Measurements from ENCODE around the gene CDH16.
"Not testable (repeated sequence)": the region's sequence is repeated elsewhere in the genome, so short reads cannot be mapped to it uniquely, and the experiment has no call there.

Gene CDH16

DNA sequence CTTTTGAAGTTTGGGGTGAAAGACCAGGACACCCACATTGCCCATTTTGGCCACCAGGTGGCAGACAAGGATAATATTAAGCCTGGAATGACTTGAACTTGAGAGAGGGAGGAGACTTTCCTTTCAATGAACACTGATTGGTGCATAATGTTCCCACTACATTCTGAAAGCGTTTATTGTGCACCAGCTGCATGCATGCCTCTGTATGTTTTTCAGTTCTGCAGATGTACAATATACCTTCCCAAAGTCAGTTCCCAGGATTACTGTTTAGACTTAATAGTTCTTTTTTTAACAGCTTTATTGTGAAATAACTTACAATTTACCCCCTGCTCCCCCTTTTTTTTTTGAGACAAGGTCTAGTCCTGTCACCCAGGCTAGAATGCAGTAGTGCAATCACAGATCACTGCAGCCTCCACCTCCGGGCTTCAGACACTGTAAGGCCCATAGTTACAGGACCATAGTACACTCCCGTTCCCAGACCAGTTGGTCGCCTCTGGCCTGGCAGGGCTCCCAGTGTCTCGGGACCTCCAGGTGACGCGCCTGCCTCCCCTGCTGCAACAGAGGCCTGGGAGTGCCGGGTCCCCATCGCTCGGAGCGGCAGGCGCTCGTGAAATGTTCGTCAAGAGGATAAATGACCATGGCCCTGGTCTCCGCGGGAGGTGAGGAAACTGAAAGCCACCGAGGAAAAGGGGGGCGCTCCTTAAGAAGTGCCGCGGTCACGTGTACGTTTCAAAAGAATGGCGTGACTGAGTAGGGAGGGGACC is 28.8 kb upstream of the CDH16 start:
- peak; percentile 29 to 72 (median 65) for DNase-seq

DNA sequence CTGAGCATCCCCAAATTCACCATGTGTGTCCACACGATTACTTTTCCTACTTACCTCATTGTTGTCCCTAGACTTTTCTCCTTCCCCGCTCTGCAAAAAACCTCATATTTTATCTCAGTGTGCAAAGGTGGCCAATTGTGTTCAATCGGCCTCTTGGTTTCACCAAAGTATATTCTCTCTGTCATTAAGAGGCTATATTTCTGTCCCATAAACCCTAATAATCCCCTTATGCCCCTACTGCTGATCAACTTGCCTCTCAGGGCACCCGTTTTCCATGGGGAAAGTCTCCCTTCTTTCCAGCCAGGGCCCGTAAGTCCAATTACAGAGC is 28.3 kb upstream of the CDH16 start:
- DNase-seq = no peak

DNA sequence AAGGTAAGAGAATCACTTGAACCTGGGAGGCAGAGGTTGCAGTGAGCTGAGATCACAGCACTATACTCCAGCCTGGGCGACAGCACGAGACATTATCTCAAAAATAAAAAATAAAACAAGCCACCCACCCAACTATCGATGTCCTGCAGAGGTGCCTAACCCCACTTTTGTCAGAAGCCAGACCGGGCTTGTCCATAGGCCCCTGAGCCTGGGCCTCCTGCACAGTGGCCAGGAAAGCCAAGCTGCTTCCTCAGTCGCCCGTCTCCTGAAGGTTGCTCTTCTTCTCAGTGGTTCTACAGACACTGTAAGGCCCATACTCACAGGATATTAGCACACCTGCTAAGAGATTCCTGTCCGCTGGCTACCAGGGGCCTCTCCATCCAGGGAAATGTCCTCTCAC is 27.9 kb upstream of the CDH16 start:
- DNase-seq = no peak

DNA sequence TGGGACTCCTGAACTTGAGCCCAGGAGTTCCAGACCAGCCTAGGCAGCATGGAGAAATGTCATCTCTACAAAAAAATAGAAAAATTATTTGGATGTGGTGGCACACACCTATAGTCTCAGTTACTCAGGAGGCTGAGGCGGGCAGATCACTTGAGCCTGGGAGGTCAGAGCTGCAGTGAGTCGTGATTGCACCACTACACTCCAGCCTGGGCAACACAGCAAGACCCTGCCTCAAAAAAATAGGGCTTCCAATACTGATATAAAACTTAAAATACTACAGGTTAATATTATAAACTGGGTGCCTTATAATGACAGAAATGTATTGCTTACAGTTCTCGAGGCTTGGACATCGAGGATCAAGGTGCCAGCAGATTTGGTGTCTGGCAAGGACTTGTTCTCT is 27.3 kb upstream of the CDH16 start:
- DNase-seq = no peak

DNA sequence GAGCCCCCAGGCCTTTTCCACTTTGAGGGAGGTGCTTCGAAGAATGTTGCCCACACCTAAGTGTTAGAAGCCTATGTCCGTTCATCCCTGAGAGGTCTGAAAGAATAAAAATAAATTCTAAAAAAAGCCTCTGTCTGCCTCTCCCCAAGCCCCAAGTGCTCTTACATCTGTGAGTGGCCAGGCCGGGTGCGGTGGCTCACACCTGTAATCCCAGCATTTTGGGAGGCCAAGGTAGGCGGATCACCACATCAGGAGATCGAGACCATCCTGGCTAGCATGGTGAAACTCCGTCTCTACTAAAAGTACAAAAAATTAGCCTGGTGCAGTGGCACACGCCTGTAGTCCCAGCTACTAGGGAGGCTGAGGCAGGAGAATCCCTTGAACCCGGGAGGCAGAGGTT is 26.3 kb upstream of the CDH16 start:
- not testable (repeated sequence) for DNase-seq

DNA sequence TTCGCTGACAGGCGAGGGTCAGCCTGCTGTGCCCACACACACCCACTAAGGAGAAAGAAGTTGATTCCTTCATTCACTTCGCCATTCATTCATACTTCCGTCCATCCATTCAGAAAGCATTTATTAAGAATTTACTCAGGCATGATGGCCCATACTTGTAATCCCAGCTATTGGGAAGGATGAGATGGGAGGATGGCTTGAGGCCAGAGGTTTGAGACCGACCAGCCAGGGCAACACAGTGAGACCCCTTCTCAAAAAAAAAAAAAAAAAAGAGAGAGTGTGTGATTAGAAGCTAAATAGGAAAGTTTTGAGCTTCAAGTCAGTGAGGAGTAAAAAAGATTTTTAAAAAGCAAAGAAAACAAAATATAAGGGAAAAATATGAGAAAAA is 25.4 kb upstream of the CDH16 start:
- DNase-seq = no peak

DNA sequence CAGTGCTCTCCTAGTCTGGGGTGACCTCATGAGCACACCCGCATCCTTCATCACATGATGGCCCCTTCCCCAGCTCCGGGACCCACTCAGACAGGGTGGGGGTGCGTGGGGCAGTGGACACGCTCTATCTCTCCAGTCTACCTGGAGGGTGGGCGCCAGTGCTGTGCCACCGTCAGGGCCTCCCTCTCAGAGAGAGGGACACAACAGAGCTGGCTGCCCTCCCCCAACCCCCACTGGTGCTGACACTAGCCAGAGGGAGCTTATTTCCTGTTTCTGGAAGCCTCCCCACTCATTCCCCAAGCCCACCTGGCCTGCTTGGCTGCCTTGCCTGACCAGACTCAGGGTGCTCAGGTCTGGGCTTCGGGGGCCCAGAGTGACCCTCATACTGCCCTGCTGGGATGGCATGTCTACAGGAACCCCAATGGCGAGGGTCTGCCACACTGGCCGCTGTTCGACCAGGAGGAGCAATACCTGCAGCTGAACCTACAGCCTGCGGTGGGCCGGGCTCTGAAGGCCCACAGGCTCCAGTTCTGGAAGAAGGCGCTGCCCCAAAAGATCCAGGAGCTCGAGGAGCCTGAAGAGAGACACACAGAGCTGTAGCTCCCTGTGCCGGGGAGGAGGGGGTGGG is 24.9 kb upstream of the CDH16 start:
- DNase-seq = no peak

DNA sequence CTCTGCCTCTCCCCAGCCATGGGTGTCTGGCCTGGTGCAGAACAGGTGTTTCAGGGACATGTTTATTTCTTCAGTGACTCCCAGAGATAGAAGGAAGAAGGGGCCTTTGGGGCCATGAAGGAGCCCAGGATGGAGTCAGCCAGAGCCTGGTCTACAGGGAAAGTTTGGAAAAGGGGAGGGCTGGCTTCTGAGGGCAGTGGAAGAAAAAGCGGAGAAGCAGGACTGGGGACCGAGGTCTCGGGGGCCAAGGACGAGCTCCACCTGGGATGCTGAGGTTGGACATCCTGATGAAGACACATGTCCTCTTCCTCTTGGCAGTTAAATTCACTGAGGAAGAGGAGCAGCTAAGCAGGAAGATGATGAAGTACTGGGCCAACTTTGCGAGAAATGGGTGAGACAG is 24.3 kb upstream of the CDH16 start:
- no peak for DNase-seq

DNA sequence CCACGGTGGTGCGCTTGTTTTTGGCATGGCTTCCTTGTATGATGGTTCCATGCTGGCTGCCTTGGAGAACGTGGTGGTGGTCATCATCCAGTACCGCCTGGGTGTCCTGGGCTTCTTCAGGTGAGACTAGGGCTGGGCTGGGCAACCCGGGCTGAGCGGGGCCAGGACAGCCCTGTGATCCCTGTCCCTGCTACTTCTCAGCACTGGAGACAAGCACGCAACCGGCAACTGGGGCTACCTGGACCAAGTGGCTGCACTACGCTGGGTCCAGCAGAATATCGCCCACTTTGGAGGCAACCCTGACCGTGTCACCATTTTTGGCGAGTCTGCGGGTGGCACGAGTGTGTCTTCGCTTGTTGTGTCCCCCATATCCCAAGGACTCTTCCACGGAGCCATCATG is 21.6 kb upstream of the CDH16 start:
- no peak for DNase-seq

DNA sequence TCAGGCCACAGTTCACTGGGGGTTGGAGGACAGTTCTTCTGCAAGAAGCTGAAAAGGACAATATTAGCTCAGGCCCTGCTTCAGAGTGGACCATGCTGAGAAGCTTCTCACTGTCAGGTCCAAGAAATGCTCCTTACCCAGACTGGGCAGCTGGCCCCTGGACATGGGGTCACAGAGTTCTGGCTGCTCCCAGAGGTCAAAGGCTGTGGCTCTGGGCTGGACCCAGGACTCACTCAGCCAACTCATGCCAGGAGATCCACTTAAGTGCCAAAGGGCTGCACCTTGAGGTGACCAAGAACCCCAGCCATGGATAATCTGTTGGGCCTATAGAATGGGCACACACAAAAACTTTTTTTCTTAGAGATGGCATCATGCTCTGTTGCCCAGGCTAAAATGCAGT is 20.7 kb upstream of the CDH16 start:
- DNase-seq = no peak

DNA sequence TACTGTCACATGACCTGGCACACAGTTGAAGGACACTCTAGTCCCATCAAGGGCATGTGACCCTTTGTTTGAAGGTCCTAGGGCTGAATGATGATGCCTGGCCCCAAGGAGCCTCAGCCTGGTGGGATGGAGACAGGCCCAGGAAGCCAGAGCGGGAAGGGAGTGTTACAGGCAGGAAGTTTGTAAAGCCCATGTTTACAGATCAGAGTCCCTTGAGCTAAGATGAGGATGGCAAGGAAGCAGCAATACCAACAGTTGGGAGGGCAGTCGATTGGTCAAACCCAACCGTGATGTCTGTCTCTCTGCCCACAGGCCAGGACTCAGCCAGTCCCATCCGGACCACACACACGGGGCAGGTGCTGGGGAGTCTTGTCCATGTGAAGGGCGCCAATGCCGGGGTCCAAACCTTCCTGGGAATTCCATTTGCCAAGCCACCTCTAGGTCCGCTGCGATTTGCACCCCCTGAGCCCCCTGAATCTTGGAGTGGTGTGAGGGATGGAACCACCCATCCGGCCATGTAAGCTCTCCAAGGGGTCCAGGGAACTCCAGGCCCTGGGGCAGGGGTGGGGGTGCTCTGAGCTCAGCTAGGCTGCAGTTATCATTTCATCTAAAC is 19.1 kb upstream of the CDH16 start:
- no peak for DNase-seq

DNA sequence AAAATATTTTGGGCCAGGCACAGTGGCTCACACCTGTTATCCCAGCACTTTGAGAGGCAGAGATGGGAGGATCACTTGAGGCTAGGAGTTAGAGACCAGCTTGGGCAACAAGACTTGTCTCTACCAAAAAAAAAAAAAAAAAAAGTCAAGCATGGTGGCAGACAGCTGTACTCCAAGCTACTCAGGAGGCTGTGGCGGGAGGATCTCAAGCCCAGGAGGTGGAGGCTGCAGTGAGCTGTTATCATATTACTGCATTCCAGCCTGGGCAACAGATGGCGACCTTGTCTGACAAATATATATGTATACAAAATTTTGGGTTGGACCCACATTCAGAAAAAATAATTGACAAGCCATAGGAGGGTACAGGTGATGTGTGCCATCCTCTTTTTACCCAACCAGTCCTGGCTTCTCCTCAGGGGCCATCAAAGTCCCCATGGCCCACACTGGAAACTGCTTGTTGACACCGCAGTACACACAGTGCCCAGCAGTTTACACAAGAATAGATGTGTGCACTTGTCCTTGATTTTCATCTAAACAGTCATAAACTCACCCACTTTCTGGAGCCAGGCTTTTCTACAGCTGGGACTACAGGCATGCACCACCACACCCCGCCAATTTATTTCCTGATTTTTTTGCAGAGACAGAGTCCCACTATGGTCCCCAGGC is 18.3 kb upstream of the CDH16 start:
- DNase-seq = no peak

DNA sequence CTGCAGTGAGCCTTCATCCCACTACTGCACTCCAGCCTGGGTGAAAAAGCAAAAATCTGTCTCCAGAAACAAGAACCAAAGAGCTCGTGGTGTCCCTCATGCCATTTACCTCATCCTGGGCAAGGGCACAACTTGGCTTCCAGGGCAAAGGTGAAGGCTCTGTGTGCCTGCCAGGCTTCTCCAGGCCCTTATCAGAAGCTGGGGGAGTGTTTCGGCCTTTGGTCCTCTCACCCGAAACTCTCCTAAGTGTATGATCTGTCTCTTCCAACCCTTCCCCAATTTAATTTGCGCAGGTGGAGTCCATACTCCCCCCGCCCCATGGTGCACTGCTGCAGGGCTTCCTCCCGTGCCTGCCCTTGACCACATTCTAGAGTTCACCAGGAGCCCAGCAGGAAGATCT is 17.8 kb upstream of the CDH16 start:
- no peak for DNase-seq

DNA sequence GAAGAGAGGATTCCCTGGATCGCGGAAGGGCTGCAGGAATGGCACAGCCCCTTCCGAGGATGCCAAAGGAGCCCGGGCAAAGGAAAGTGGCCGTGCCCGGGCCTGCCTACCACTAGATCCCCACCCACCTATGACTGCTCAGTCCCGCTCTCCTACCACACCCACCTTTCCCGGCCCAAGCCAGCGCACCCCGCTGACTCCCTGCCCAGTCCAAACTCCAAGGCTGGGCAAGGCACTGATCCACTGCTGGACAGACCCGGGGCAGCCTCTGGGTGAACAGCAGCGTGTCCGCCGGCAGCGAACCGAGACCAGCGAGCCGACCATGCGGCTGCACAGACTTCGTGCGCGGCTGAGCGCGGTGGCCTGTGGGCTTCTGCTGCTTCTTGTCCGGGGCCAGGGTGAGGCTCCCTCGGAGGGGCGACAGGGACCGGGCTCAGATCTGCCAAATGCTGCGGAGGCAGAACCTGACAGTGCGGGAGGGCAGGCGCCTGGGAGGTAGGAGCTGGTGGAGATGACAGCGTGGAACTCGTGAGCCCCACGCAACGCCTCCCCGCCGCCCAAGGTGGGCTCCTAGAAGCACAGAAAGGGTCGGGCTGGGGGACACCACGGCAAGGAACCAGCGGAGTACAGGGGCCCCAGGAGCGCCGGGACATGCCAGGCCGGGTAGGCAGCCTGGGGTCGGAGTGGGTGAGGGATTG is 16.8 kb upstream of the CDH16 start, which contains the start of gene CES2:
Gene CES2, plus strand, starts transcription at position 203 of the 698 bp plus-strand sequence. Its CDS starts 120 bp downstream, at position 323.
- DNase-seq = no peak

DNA sequence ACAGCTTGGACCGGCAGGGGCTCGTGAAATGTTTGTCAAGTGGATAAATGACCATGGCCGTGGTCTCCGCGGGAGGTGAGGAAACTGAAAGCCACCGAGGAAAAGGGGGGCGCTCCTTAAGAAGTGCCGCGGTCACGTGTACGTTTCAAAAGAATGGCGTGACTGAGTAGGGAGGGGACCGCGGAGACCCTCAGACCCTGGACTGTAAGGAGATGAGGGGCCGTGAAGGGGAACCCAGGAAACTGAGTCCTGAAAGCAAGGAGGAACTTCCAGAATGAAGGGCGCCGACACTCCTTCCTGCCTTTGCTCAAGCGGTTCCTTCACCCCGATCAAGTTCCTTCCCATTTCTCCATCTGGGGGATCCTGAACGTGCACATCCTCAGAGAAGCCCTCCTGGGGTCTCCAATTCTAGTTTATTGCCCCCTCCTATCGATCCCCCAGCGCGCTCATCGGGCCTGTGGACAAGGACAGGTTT is 16.2 kb upstream of the CDH16 start:
- DNase-seq = not testable (repeated sequence)

DNA sequence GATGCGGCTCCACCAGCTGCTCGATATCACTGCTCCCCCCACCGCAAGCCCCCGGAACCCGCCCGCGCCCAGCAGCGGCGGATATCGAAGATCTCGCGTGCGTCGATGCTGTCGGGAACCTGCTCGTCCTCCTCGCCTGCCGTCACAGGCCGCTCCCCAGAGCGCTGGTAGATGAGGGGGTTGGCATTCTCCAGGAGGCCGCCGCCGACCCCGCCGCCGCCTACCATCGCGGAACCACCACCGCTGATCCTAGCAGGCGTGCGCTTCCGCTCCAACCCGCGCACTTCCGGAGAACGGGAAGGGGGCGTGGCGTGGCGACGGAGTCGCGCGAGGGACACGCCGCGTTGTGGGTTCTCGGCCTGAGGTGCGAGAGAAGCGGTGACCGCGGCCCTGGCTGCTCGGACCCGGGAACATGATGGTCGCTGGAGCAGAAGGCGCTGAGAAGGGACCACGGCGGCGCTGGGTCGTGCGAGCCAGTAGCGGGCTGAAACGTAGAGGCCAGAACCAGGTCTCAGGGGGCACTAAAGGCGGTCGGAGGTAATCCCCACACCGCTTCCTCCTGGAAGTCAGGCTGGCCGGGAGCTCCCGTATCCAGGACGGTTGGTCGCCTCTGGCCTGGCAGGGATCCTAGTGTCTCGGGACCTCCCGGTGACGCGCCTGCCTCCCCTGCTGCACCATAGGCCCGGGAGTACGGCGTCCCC is 15.6 kb upstream of the CDH16 start, which contains the start of gene CIAO2B:
Gene CIAO2B, minus strand, starts transcription at position 265 of the 701 bp plus-strand sequence. Its CDS starts 38 bp downstream, at position 227.
- peak; percentile 62 to 86 (median 75) for DNase-seq

DNA sequence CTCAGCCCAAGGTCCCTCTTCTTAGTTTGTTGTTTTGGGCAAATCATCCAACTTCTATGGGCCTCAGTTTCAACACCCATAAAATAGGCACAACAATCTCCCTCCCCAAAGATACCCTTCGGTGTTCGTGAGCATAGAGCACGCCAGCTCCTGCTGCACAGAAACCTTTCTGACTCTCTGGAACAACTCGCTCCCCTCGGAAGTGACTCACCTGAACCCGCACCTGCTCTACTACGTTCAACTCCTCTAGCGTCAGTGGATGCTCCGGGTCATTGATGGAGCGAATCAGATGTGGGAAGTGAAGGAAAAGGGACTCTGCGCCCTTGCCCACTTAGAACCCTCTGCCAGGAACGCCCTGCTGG is 15.1 kb upstream of the CDH16 start:
- peak in 1 of 4 experiments; percentile 44 for DNase-seq

DNA sequence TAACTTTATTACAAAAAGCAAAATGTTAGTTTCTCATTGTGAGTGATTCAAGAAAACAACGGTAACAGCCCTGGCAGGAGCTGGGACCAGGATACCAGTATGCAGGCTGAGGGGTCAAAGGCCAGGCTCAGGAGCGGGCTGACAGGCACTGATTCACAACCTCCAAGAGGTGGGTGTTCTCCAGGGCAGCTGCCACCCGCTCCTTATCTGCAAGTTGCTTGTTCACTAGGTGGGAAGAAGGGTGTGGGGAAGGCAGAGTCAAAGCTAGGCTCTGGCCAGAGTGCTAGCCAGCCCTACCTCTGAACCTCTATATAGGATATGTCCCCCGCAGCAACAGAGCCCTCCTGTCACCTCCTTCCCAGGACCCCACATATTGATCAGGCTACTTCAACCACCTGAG is 13.4 kb upstream of the CDH16 start:
- DNase-seq = no peak

DNA sequence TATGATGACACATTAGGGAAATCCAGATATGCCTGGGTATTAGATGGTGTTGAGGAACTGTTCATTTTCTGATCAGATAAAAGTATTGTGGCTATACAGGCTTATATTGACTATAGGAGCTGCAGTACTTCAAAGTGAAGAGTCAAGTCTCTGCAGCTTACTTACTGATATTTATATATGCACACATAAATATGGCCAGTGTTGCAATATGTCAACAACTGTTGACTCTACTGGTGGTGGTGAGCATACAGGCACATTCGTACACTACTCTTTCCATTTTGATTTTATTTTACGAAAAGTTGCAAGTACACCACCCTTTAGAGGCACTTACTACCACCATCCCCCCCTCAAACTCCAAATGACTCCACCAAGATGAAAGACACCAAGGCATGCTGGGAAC is 13.0 kb upstream of the CDH16 start:
- no peak for DNase-seq

DNA sequence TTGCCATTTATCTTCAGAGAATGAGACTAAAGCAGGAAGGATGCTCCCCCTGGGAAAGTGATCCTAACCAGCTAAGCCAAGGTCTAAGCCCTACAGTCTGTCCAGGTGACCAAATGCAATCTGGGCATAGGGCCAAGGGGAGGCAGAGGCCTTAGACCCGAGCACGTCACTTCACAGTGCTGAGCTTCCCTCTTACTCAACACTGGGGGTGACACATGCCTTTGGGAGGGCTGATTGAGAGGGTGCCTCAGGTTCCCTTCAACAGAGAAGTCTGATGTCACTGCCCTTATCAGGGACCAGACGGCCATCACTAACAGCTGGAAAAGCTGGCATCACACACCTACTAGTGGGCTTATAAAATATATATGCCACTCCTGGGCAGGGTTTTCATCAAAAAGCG is 11.5 kb upstream of the CDH16 start:
- DNase-seq = no peak

DNA sequence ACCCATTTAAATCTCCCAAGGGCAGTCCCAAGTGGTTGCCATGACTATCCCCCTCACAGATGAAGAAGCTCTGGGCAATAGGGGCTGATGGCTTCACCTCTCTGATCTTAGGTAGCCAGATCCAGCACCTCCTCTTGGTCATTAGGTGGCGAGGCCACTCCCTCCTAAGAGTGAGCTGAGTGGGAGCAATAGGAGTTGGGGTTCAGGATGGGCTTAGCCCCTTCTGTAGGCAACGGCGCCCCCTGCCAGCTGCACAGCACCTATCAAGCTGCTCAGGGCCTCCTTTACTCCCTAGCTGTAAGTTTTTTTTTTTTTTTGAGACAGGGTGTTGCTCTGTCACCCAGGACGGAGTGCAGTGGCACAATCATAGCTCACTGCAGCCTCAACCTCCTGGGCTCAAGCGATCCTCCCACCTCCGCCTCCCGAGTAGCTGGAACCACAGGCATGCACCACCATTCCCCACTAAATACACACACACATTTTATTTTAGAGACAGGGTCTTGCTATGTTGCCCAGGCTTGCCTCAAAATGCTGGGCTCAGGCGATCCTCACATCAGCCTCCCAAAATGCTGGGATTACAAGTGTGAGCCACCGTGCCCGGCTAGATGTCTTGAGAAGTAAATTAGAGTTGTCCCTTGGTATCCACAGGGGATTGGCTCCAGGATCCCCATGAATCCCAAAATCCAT is 10.2 kb upstream of the CDH16 start:
- no peak for DNase-seq

All from activated naive CD4-positive, alpha-beta T cell (primary cell).